Right cardiac atrium (tissue), 5 donors: ENCODE data around the gene TRPC4. TPM values are rescaled to one million over a fixed set of nuclear protein-coding genes. Genes with fewer than 3 reads are reported as not detected.

Source experiments
- ATAC-seq, 2 donors: fragments of 200-7000 bp; cut with Tn5 transposase; one replicate each; pipeline versions ENCODE4 v1.8.0 to v1.9.1; 2020; ENCODE audit warnings: moderate library complexity in 2 of 2, mild to moderate bottlenecking in 1 of 2
- DNase-seq, 3 donors: peaks; one replicate each; pipeline ENCODE4 v3.0.0-alpha.2; 2020
- H3K27ac ChIP-seq: one replicate; pipeline ENCODE4 v1.5.1; 2013; ENCODE audit warnings: mild to moderate bottlenecking, low read length, control low read depth, moderate library complexity
- H3K27me3 ChIP-seq: one replicate; pipeline ENCODE4 v1.6.1; 2013; ENCODE audit not compliant: control insufficient read depth, insufficient read depth
- H3K4me1 ChIP-seq: one replicate; pipeline ENCODE4 v1.6.1; 2013; ENCODE audit warnings: low read length; ENCODE audit not compliant: control insufficient read depth, insufficient read depth
- H3K4me3 ChIP-seq: one replicate; pipeline ENCODE4 v1.5.1; 2013; ENCODE audit warnings: low read length, control low read depth
- H3K9me3 ChIP-seq: one replicate; pipeline ENCODE4 v1.6.1; 2013; ENCODE audit warnings: low read length; ENCODE audit not compliant: control insufficient read depth
- WGBS: extraction: QIAGEN DNeasy Blood & Tissue Kit; methylation state at CpG from one replicate; pipeline ENCODE4 v1.1.7; 2013; 5-methylcytosine and 5-hydroxymethylcytosine counted together
- intact Hi-C, 4 donors: fragments of 100-400 bp; cut with DNase I; formaldehyde crosslinking; loops; one replicate each; pipeline versions ENCODE4 v1.11.0 to v1.14.0; 2022 to 2023
- polyA plus RNA-seq: library from polyadenylated mRNA; stranded (reverse); fragments of 200-250 nt; gene quantifications from one replicate; pipeline ENCODE4 v1.2.3, GENCODE V29; 2013
- total RNA-seq, 4 donors: library from RNA; stranded (reverse); fragmentation: NEBNext Ultra II Directional; extraction: Animal tissue kit (Norgen Biotek cat#: 25700); gene quantifications; one replicate each; pipeline ENCODE4 v1.2.1, GENCODE V29; 2021
- donor health status: healthy with polysubstance abuse.
- donor health status: DM: no; HTN: yes; CAD: no.
- donor health status: DM: no; HTN: no; CAD: no.
- donor health status: DM: no; HTN: yes; CAD: no; lungs with severe emphysema.
- donor health status: DM: yes; HTN: yes; CAD: no.

The TRPC4 gene
- total and polyA plus RNA-seq, 5 donors: 1.4 to 4.6 (median 4.3) TPM

GRCh38 chr13:37716420-37717195 is 153.0 kb downstream of the TRPC4 start:
- intact Hi-C loops: no loop called here
- Histone ChIP-seq H3K4me3 (peak overlapping the region; percentile 32), H3K4me1 (no peaks in the 10 kb centered on the region), H3K9me3 (no peaks in the 10 kb centered on the region), H3K27me3 (no peaks in the 10 kb centered on the region), H3K27ac (no peak overlapping the region)
- ATAC-seq (no peak), DNase-seq (no peak)
- WGBS: 25% methylated on average over 8 of the region's 8 CpGs

- intact Hi-C loops: no loop called here
- ATAC-seq (peak; percentile 61 to 66), DNase-seq (no peak)
- no peaks in the 10 kb centered on the region for H3K4me1 ChIP-seq
- no peak overlapping the region for H3K4me3 ChIP-seq
- 36% methylated on average over 6 of the region's 6 CpGs for WGBS
- no peaks in the 10 kb centered on the region for H3K27me3 ChIP-seq
- H3K9me3 ChIP-seq: no peaks in the 10 kb centered on the region
- no peak overlapping the region for H3K27ac ChIP-seq
Measured at GRCh38 chr13:37715606-37716015, 154.0 kb downstream of the TRPC4 start.

GRCh38 chr13:37709318-37709717 is 160.3 kb downstream of the TRPC4 start:
- intact Hi-C loops: no loop called here
- Histone ChIP-seq H3K4me3 (no peak overlapping the region), H3K27me3 (no peaks in the 10 kb centered on the region), H3K27ac (no peak overlapping the region), H3K9me3 (no peaks in the 10 kb centered on the region), H3K4me1 (no peaks in the 10 kb centered on the region)
- ATAC-seq (no peak), DNase-seq (no peak)

GRCh38 chr13:37707739-37708500 is 161.7 kb downstream of the TRPC4 start:
- ATAC-seq: no peak
- WGBS: 69% methylated on average over 2 of the region's 2 CpGs
- no peaks in the 10 kb centered on the region for H3K4me1 ChIP-seq

GRCh38 chr13:37706041-37706440 is 163.5 kb downstream of the TRPC4 start:
- Histone ChIP-seq H3K9me3 (no peaks in the 10 kb centered on the region), H3K4me3 (no peak overlapping the region), H3K27ac (no peak overlapping the region), H3K4me1 (no peaks in the 10 kb centered on the region), H3K27me3 (no peaks in the 10 kb centered on the region)
- DNase-seq (no peak), ATAC-seq (no peak)
- intact Hi-C loops: no loop called here
- 87% methylated on average over 2 of the region's 2 CpGs for WGBS

More at GRCh38 chr13:37707739-37708500, 161.7 kb downstream of the TRPC4 start:
- intact Hi-C loops: no loop called here
- Histone ChIP-seq H3K4me3 (no peak overlapping the region), H3K27ac (no peak overlapping the region), H3K27me3 (no peaks in the 10 kb centered on the region), H3K9me3 (no peaks in the 10 kb centered on the region)
- DNase-seq: no peak

GRCh38 chr13:37701972-37702371 is 167.6 kb downstream of the TRPC4 start:
- no peaks in the 10 kb centered on the region for H3K4me1 ChIP-seq

GRCh38 chr13:37701306-37701705 is 168.3 kb downstream of the TRPC4 start:
- 40% methylated on average over 4 of the region's 4 CpGs for WGBS
- no peak overlapping the region for H3K27ac ChIP-seq
- H3K9me3 ChIP-seq: no peaks in the 10 kb centered on the region
- intact Hi-C loops: no loop called here
- no peaks in the 10 kb centered on the region for H3K27me3 ChIP-seq
- H3K4me1 ChIP-seq: no peaks in the 10 kb centered on the region
- DNase-seq: no peak
- peak in 1 of 2 donors; percentile 73 for ATAC-seq
- H3K4me3 ChIP-seq: no peak overlapping the region

More at GRCh38 chr13:37701972-37702371, 167.6 kb downstream of the TRPC4 start:
- intact Hi-C loops: no loop called here
- Histone ChIP-seq H3K27ac (no peak overlapping the region), H3K27me3 (no peaks in the 10 kb centered on the region), H3K9me3 (no peaks in the 10 kb centered on the region), H3K4me3 (no peak overlapping the region)
- DNase-seq (no peak), ATAC-seq (peak; percentile 16 to 57)
- 49% methylated on average over 4 of the region's 4 CpGs for WGBS

- ATAC-seq: no peak
- WGBS: 46% methylated on average over 2 of the region's 2 CpGs
- no peak for DNase-seq
- no peak overlapping the region for H3K4me3 ChIP-seq
- no peaks in the 10 kb centered on the region for H3K4me1 ChIP-seq
- no peaks in the 10 kb centered on the region for H3K9me3 ChIP-seq
- H3K27me3 ChIP-seq: no peaks in the 10 kb centered on the region
- intact Hi-C loops: no loop called here
- H3K27ac ChIP-seq: no peak overlapping the region
Measured at GRCh38 chr13:37700887-37701286, 168.7 kb downstream of the TRPC4 start.

GRCh38 chr13:37695200-37695599 is 174.4 kb downstream of the TRPC4 start:
- no peak for DNase-seq
- WGBS: 88% methylated on average over 3 of the region's 3 CpGs
- Histone ChIP-seq H3K9me3 (no peaks in the 10 kb centered on the region), H3K27ac (no peak overlapping the region), H3K27me3 (no peaks in the 10 kb centered on the region), H3K4me1 (no peaks in the 10 kb centered on the region), H3K4me3 (no peak overlapping the region)
- no peak for ATAC-seq
- intact Hi-C loops: no loop called here

- intact Hi-C loops: no loop called here
- no peak for ATAC-seq
- no peak overlapping the region for H3K4me3 ChIP-seq
- no peak for DNase-seq
- WGBS: 94% methylated on average over 5 of the region's 5 CpGs
- no peaks in the 10 kb centered on the region for H3K27me3 ChIP-seq
- H3K9me3 ChIP-seq: no peaks in the 10 kb centered on the region
- H3K27ac ChIP-seq: no peak overlapping the region
- no peaks in the 10 kb centered on the region for H3K4me1 ChIP-seq
Measured at GRCh38 chr13:37690361-37690760, 179.2 kb downstream of the TRPC4 start.

- 95% methylated on average over 2 of the region's 2 CpGs for WGBS
- DNase-seq (no peak), ATAC-seq (no peak)
- Histone ChIP-seq H3K4me1 (no peaks in the 10 kb centered on the region), H3K27me3 (no peaks in the 10 kb centered on the region), H3K4me3 (no peak overlapping the region), H3K27ac (no peak overlapping the region), H3K9me3 (no peaks in the 10 kb centered on the region)
- intact Hi-C loops: no loop called here
Measured at GRCh38 chr13:37686501-37686900, 183.1 kb downstream of the TRPC4 start.
